Gastroesophageal sphincter (tissue), 4 donors: ENCODE data around the gene COL6A1. TPM values are rescaled to one million over a fixed set of nuclear protein-coding genes. Genes with fewer than 3 reads are reported as not detected.
"Not testable (repeated sequence)": the region's sequence is repeated elsewhere in the genome, so short reads cannot be mapped to it uniquely, and the experiment has no call there.

Experiments
- ATAC-seq: fragments of 150-250 bp; one replicate; pipeline ENCODE4 v1.9.1; 2016; ENCODE audit warnings: mild to moderate bottlenecking, moderate library complexity
- H3K27ac ChIP-seq, 4 donors: fragments of 200-600 bp; sonication (generic) in 3 of 4; 1 replicate in 3 of 4; 2 replicates in 1 of 4; pipeline ENCODE4 v1.5.1; 2016 to 2019
- H3K27me3 ChIP-seq: fragments of 200-600 bp; sonication (generic); one replicate; pipeline ENCODE4 v1.5.1; 2019
- H3K36me3 ChIP-seq, 2 donors: fragments of 200-600 bp; sonication (generic); one replicate each; pipeline ENCODE4 v1.5.1; 2019; ENCODE audit warnings: control low read depth in 1 of 2
- H3K4me1 ChIP-seq, 3 donors: fragments of 200-600 bp; sonication (generic); 1 replicate in 2 of 3; 2 replicates in 1 of 3; pipeline ENCODE4 v1.5.1; 2016 to 2019; ENCODE audit warnings: control low read depth in 2 of 3
- H3K4me3 ChIP-seq, 2 donors: fragments of 200-600 bp; sonication (generic); one replicate each; pipeline ENCODE4 v1.5.1; 2019; ENCODE audit warnings: mild to moderate bottlenecking in 1 of 2, moderate library complexity in 1 of 2
- H3K9me3 ChIP-seq, 3 donors: fragments of 200-600 bp; sonication (generic); one replicate each; pipeline ENCODE4 v1.5.1; 2017 to 2019; ENCODE audit warnings: control low read depth in 2 of 3
- EP300 ChIP-seq: sonication (generic); formaldehyde crosslinking; IDR thresholded peaks from one replicate; pipeline ENCODE4 v1.6.1; 2017; ENCODE audit warnings: antibody characterized with exemption, mild to moderate bottlenecking
- POLR2A ChIP-seq, 2 donors: fragments of 450-650 bp; IDR thresholded peaks; one replicate each; pipeline ENCODE4 v1.6.1; 2017; ENCODE audit warnings: antibody characterized with exemption in 2 of 2, mild to moderate bottlenecking in 2 of 2, moderate library complexity in 1 of 2
- POLR2AphosphoS5 ChIP-seq: sonication (generic); formaldehyde crosslinking; IDR thresholded peaks from one replicate; pipeline ENCODE4 v1.6.1; 2017; ENCODE audit warnings: antibody characterized with exemption
- WGBS, 2 donors: methylation state at CpG; one replicate each; pipeline ENCODE4 v1.1.5; 2018; ENCODE audit warnings: low coverage in 1 of 2; 5-methylcytosine and 5-hydroxymethylcytosine counted together
- total RNA-seq, 4 donors: library from RNA; depleted of rRNA; stranded (reverse); fragments of >200 nt; gene quantifications; one replicate each; pipeline ENCODE4 v1.1.0, GENCODE V29; 2016
- TF ChIP-seq, protein P1 (sequence below), 4 experiments: fragments of 200-600 bp in 2 of 4; fragments of 450-650 bp in 2 of 4; sonication (generic) in 1 of 4; IDR thresholded peaks; one replicate each; pipeline ENCODE4 v1.5.1; 2017 to 2019; ENCODE audit warnings: antibody characterized with exemption in 4 of 4, mild to moderate bottlenecking in 2 of 4, moderate library complexity in 2 of 4

COL6A1 gene
- total RNA-seq, 4 donors from 2014 or later = 477 to 1,231 (median 878) TPM

DNA sequence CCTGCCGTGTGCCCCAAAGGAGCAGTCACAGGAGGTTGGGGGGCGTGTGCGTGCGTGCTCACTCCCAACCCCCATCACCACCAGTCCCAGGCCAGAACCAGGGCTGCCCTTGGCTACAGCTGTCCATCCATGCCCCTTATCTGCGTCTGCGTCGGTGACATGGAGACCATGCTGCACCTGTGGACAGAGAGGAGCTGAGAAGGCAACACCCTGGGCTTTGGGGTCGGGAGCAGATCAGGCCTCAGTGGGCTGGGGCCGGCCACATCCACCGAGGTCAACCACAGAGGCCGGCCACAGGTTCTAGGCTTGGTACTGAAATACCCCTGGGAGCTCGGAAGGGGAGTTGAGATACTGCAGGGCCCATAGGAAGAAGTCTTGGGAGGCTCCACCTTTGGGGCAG is 23.5 kb downstream of the COL6A1 start:
- Histone ChIP-seq H3K4me3 (no peak overlapping the region), H3K27ac (peak overlapping the region in 3 of 4 donors; percentile 13 to 79 (median 58)), H3K36me3 (peaks cover 0 to 49% of the 10 kb centered on the region in 2 donors), H3K4me1 (peaks cover 0 to 28% (median 5%) of the 10 kb centered on the region in 3 donors), H3K27me3 (no peaks in the 10 kb centered on the region), H3K9me3 (no peaks in the 10 kb centered on the region)
- TF ChIP-seq POLR2AphosphoS5 = no peak
- TF ChIP-seq, protein P1, sequence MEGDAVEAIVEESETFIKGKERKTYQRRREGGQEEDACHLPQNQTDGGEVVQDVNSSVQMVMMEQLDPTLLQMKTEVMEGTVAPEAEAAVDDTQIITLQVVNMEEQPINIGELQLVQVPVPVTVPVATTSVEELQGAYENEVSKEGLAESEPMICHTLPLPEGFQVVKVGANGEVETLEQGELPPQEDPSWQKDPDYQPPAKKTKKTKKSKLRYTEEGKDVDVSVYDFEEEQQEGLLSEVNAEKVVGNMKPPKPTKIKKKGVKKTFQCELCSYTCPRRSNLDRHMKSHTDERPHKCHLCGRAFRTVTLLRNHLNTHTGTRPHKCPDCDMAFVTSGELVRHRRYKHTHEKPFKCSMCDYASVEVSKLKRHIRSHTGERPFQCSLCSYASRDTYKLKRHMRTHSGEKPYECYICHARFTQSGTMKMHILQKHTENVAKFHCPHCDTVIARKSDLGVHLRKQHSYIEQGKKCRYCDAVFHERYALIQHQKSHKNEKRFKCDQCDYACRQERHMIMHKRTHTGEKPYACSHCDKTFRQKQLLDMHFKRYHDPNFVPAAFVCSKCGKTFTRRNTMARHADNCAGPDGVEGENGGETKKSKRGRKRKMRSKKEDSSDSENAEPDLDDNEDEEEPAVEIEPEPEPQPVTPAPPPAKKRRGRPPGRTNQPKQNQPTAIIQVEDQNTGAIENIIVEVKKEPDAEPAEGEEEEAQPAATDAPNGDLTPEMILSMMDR (IDR thresholded peaks at IDR 0.05) = no peak
- TF ChIP-seq EP300 = no peak
- TF ChIP-seq POLR2A (IDR thresholded peaks at IDR 0.05) = no peak
- ATAC-seq = no peak
- 60% methylated on average over 4 of the region's 12 CpGs; no CpG with 5 or more reads in 1 of the 2 donors for WGBS, 2 donors

- Histone ChIP-seq H3K36me3 (peaks cover 0 to 46% of the 10 kb centered on the region in 2 donors), H3K27me3 (no peaks in the 10 kb centered on the region), H3K4me3 (no peak overlapping the region), H3K9me3 (no peaks in the 10 kb centered on the region), H3K27ac (peak overlapping the region in 3 of 4 donors; percentile 13 to 79 (median 58)), H3K4me1 (peaks cover 0 to 24% (median under 1%) of the 10 kb centered on the region in 3 donors)
- ATAC-seq = no peak
- 77 to 90% methylated on average over 2 to 7 of the region's 20 CpGs for WGBS, 2 donors
- TF ChIP-seq POLR2AphosphoS5 = no peak
- TF ChIP-seq EP300 = no peak
- no peak for TF ChIP-seq POLR2A (IDR thresholded peaks at IDR 0.05)
- TF ChIP-seq, protein P1 (IDR thresholded peaks at IDR 0.05) = no peak
These were observed 23.9 kb downstream of the COL6A1 start for GRCh38 chr21:46005481-46005881.

DNA sequence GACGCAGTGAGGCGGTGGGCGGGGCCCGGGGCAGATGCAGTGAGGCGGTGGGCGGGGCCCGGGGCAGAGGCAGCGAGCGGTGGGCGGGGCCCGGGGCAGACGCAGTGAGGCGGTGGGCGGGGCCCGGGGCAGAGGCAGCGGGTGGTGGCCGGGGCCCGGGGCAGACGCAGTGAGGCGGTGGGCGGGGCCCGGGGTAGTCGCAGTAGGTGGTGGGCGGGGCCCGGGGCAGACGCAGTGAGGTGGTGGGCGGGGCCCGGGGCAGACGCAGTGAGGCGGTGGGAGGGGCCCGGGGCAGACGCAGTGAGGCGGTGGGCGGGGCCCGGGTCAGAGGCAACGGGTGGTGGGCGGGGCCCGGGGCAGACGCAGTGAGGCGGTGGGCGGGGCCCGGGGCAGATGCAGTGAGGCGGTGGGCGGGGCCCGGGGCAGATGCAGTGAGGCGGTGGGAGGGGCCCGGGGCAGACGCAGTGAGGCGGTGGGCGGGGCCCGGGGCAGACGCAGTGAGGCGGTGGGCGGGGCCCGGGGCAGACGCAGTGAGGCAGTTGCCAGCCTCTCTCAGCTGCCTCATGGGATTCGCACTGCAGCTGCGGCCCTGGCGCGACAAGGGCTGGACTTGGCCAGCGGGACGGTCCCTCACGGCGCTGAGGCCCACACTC is 24.4 kb downstream of the COL6A1 start:
- peak overlapping the region in 2 of 4 donors; percentile 58 to 79 for H3K27ac ChIP-seq
- not testable (repeated sequence) for ATAC-seq, H3K27me3 ChIP-seq, H3K4me3 ChIP-seq, H3K9me3 ChIP-seq
- H3K36me3 ChIP-seq = peaks cover 0 to 41% of the 10 kb centered on the region in 2 donors
- WGBS, 2 donors = no CpG with 5 or more reads among the region's 64 CpGs
- peaks cover 0 to 18% (median 0%) of the 10 kb centered on the region in 3 donors for H3K4me1 ChIP-seq

DNA sequence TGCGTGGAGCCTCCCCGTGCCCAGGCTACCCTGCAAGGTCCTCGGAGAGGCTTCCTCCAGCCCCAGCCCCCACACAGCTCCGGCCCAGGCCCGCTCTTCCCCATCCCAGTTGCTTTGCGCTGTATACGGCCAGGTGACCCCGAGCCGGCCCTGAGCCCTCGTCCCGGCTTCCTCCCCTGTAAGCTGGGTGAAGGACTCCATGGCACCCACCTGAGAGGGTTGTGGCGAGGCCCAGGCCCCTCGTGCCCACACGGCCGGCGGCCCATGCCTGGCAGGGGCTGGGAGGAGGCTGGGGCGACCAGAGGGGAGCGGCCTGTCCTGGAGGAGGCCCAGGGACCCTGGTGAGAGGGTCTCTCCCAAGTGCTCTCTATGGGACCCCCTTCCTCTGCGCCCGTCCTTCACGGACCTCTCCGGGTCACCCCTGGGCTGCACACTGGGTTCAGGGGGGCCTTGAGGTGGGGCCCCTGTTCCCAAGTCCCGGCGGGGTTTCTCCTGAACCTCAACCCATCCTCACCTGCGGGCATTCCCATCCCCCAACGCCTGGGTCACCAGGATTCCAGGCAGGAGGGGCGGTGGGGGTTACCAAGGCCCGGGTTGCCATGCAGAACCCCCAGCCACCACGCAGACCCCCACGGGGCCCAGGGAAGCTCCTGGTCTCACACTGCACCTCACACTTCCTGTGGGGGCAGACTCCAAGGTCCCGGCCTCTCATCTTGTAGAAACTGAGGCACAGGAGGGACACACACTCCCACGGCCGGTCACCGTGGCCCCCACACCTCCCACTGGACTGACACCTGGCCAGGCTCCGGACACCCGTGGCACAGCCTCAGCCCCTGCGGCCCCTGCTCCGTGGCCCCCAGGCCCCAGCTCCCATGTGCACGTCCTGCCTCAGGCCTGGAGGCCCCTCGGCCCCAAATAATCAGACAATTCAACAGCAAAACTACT is 25.2 kb downstream of the COL6A1 start:
- Histone ChIP-seq H3K4me1 (peaks cover 0 to 11% (median 0%) of the 10 kb centered on the region in 3 donors), H3K4me3 (no peak overlapping the region), H3K9me3 (no peaks in the 10 kb centered on the region), H3K27me3 (no peaks in the 10 kb centered on the region), H3K27ac (peak overlapping the region in 1 of 4 donors; percentile 42), H3K36me3 (peaks cover 0 to 33% of the 10 kb centered on the region in 2 donors)
- ATAC-seq = no peak
- TF ChIP-seq, protein P1 (IDR thresholded peaks at IDR 0.05) = no peak
- TF ChIP-seq POLR2AphosphoS5 = no peak
- WGBS, 2 donors = 100% methylated on average over 3 to 5 of the region's 40 CpGs

GRCh38 chr21:46007492-46007868 is 25.9 kb downstream of the COL6A1 start:
- H3K4me1 ChIP-seq = peaks cover 0 to 5% (median 0%) of the 10 kb centered on the region in 3 donors
- no peak for ATAC-seq
- H3K36me3 ChIP-seq = peaks cover 0 to 27% of the 10 kb centered on the region in 2 donors
- H3K27ac ChIP-seq = peak overlapping the region in 1 of 4 donors; percentile 25
- TF ChIP-seq POLR2A (IDR thresholded peaks at IDR 0.05) = no peak
- TF ChIP-seq POLR2AphosphoS5 = no peak
- TF ChIP-seq, protein P1 (IDR thresholded peaks at IDR 0.05) = no peak
- no peak for TF ChIP-seq EP300
- no peaks in the 10 kb centered on the region for H3K9me3 ChIP-seq
- H3K27me3 ChIP-seq = no peaks in the 10 kb centered on the region
- no peak overlapping the region for H3K4me3 ChIP-seq
- WGBS, 2 donors = no CpG with 5 or more reads among the region's 4 CpGs
